SK-N-SH (cell line): ENCODE results near the gene NPC1.

Experiments used
- TAF1 ChIP-seq: IDR thresholded peaks from 2 replicates; pipeline ENCODE4 v1.6.1; 2012; ENCODE audit warnings: low read depth, mild to moderate bottlenecking, low read length, moderate library complexity, borderline replicate concordance
- TF ChIP-seq, protein P1 (sequence below): IDR thresholded peaks from 2 replicates; pipeline ENCODE4 v1.6.1; 2012; ENCODE audit warnings: mild to moderate bottlenecking, low read depth, low read length, moderate library complexity

DNA sequence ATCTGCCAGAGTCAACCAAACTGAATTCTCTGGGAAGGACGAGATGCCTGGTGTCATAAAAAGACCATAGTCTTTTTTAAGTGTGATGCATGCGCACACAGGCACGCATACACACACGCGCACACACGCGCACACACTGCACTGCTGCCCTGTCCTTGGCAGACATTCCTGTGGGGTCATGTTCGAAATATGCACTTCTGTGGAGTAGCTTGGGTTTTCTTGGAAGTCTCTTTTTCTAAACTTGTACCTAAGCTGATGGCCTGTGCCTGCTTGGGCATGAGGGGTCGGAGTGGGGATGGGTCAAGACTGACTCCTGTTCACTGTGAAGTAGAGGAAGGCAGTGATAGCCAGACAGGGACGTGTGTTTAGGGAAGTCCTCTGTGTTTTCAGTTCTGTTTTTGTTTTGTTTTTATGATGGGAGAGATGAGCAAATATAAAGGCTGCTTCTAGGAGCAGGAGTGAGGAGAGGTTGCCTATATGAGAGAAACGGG lies 87.0 kb downstream of the NPC1 start:
- TF ChIP-seq, protein P1, sequence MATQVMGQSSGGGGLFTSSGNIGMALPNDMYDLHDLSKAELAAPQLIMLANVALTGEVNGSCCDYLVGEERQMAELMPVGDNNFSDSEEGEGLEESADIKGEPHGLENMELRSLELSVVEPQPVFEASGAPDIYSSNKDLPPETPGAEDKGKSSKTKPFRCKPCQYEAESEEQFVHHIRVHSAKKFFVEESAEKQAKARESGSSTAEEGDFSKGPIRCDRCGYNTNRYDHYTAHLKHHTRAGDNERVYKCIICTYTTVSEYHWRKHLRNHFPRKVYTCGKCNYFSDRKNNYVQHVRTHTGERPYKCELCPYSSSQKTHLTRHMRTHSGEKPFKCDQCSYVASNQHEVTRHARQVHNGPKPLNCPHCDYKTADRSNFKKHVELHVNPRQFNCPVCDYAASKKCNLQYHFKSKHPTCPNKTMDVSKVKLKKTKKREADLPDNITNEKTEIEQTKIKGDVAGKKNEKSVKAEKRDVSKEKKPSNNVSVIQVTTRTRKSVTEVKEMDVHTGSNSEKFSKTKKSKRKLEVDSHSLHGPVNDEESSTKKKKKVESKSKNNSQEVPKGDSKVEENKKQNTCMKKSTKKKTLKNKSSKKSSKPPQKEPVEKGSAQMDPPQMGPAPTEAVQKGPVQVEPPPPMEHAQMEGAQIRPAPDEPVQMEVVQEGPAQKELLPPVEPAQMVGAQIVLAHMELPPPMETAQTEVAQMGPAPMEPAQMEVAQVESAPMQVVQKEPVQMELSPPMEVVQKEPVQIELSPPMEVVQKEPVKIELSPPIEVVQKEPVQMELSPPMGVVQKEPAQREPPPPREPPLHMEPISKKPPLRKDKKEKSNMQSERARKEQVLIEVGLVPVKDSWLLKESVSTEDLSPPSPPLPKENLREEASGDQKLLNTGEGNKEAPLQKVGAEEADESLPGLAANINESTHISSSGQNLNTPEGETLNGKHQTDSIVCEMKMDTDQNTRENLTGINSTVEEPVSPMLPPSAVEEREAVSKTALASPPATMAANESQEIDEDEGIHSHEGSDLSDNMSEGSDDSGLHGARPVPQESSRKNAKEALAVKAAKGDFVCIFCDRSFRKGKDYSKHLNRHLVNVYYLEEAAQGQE, result no peak
- no peak for TF ChIP-seq TAF1
